Mammary epithelial cell (primary cell): ENCODE results near the gene SERPINB13.

Experiments used
- EZH2 ChIP-seq: IDR thresholded peaks from 2 replicates; pipeline ENCODE4 v1.6.1; 2012; ENCODE audit warnings: low read length, inconsistent platforms, borderline replicate concordance
- TF ChIP-seq, protein P1 (sequence below), 2 donors: IDR thresholded peaks in 1 of 2; conservative IDR thresholded peaks in 1 of 2; 2 replicates each; pipeline ENCODE4 v1.5.1; 2011 to 2012; ENCODE audit warnings: inconsistent platforms in 2 of 2, low read length in 2 of 2, mild to moderate bottlenecking in 2 of 2, control low read depth in 1 of 2, low read depth in 1 of 2; ENCODE audit not compliant: insufficient read depth in 1 of 2; ENCODE audit errors: extremely low read depth in 1 of 2

DNA sequence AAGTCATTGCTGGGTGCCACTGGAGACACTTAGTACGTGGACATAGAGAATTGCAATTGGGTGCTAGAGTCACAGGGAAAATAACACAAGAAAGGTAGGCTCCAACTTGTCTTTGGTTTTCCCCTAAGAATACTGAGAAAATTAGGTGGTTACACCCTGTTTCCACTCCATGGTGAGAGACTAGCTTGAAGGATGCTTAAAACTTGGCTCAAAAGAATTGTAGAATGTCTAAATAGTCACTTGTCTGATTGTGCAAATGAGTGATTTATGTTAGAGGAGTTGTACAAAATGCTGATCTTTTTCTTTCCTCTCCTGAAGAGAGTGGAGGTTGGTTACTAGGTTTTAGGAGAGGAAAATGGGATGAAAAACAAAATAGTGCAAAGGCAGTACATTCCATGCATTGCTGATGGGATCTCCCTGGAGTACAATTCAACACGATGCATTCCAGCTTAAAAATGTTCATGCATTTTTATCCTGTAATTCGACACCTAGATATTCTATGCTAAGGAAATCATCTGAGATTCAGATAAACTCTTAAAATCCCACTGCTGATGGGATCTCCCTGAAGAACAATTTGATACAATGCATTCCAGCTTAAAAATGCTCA lies 47.1 kb upstream of the SERPINB13 start:
- TF ChIP-seq EZH2 = no peak
- TF ChIP-seq, protein P1, sequence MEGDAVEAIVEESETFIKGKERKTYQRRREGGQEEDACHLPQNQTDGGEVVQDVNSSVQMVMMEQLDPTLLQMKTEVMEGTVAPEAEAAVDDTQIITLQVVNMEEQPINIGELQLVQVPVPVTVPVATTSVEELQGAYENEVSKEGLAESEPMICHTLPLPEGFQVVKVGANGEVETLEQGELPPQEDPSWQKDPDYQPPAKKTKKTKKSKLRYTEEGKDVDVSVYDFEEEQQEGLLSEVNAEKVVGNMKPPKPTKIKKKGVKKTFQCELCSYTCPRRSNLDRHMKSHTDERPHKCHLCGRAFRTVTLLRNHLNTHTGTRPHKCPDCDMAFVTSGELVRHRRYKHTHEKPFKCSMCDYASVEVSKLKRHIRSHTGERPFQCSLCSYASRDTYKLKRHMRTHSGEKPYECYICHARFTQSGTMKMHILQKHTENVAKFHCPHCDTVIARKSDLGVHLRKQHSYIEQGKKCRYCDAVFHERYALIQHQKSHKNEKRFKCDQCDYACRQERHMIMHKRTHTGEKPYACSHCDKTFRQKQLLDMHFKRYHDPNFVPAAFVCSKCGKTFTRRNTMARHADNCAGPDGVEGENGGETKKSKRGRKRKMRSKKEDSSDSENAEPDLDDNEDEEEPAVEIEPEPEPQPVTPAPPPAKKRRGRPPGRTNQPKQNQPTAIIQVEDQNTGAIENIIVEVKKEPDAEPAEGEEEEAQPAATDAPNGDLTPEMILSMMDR (conservative IDR thresholded peaks at IDR 0.05 in 1 of 2, IDR thresholded peaks at IDR 0.05 in 1 of 2; ENCODE audit: extremely low read depth in 1 of 2, insufficient read depth in 1 of 2, low read depth in 1 of 2, low read length in 2 of 2) = no peak
